HG03342 (cell line): ENCODE measurements around the gene SFSWAP.

Experiments
- ATAC-seq: cut with Tn5 transposase; IDR thresholded peaks from one replicate; pipeline ENCODE4 v1.9.1; 2021; ENCODE audit warnings: mild to moderate bottlenecking, moderate library complexity; ENCODE audit not compliant: unreplicated experiment

SFSWAP gene

GRCh38 chr12:131831635-131832041 is 120.7 kb downstream of the SFSWAP start:
- no peak for ATAC-seq

GRCh38 chr12:131832321-131833231 is 121.7 kb downstream of the SFSWAP start:
- no peak for ATAC-seq

GRCh38 chr12:131833288-131833895 is 122.5 kb downstream of the SFSWAP start:
- ATAC-seq = no peak

- ATAC-seq = no peak
Observed at GRCh38 chr12:131833896-131834641, 123.2 kb downstream of the SFSWAP start.

- ATAC-seq = no peak
Observed at GRCh38 chr12:131834798-131835615, 124.1 kb downstream of the SFSWAP start.

GRCh38 chr12:131835616-131836171 is 124.8 kb downstream of the SFSWAP start:
- no peak for ATAC-seq

- no peak for ATAC-seq
Observed at GRCh38 chr12:131836193-131836592, 125.3 kb downstream of the SFSWAP start.

- ATAC-seq = no peak
Observed at GRCh38 chr12:131836714-131837397, 126.0 kb downstream of the SFSWAP start.

GRCh38 chr12:131840643-131841416 is 129.9 kb downstream of the SFSWAP start:
- ATAC-seq = no peak

GRCh38 chr12:131841547-131841946 is 130.7 kb downstream of the SFSWAP start:
- ATAC-seq = no peak

GRCh38 chr12:131842169-131842568 is 131.3 kb downstream of the SFSWAP start:
- ATAC-seq = no peak

GRCh38 chr12:131843527-131843926 is 132.6 kb downstream of the SFSWAP start:
- ATAC-seq = no peak

GRCh38 chr12:131844140-131844539 is 133.2 kb downstream of the SFSWAP start:
- ATAC-seq = no peak

- no peak for ATAC-seq
Observed at GRCh38 chr12:131844656-131845055, 133.8 kb downstream of the SFSWAP start.

- no peak for ATAC-seq
Observed at GRCh38 chr12:131845121-131845520, 134.2 kb downstream of the SFSWAP start.

- ATAC-seq = no peak
Observed at GRCh38 chr12:131847456-131847855, 136.6 kb downstream of the SFSWAP start.

GRCh38 chr12:131848753-131849152 is 137.9 kb downstream of the SFSWAP start:
- no peak for ATAC-seq
